Measurements from ENCODE around the gene F2R. TPM values are rescaled to one million over a fixed set of nuclear protein-coding genes. Genes with fewer than 3 reads are reported as not detected.
"Not testable (repeated sequence)": the region's sequence is repeated elsewhere in the genome, so short reads cannot be mapped to it uniquely, and the experiment has no call there.

Gene F2R
- total RNA-seq, 1 donor: 184 TPM

DNA sequence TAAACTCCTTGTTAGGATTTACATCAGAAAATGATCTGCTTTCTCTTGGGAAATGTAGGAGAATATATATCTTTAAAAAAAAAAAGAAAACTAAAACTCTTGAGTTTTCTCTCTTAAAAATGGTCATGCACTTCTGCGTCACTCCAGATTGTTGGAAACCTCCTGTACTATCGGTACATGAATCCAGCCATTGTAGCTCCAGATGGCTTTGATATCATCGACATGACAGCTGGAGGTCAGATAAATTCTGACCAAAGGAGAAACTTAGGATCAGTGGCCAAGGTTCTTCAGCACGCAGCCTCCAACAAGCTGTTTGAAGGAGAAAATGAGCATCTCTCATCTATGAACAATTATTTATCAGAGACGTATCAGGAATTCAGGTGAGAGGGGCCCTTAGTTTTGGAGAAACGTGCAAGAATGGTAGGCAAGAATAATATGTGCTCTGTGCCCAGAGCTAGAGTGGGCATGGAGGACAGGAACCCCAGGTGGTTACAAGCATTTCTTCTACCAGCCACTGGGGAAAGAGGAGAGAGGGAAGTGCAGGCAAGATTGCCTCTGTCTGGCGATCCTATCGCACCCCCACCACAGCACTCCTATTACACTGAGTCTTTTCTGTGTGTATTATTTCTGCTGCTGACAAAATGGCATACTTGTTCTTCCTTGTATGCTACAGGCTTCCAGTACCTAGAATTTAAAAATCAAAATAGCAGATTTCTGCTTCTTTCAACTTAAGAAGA, 41.4 kb upstream of the F2R start:
- no peak overlapping the region for H3K4me3 ChIP-seq (ENCODE audit: low read depth, low read length)
- TF ChIP-seq CTCF (IDR thresholded peaks at IDR 0.05; ENCODE audit: insufficient read depth, low read length): no peak
- no peak for DNase-seq (ENCODE audit: low read depth)

DNA sequence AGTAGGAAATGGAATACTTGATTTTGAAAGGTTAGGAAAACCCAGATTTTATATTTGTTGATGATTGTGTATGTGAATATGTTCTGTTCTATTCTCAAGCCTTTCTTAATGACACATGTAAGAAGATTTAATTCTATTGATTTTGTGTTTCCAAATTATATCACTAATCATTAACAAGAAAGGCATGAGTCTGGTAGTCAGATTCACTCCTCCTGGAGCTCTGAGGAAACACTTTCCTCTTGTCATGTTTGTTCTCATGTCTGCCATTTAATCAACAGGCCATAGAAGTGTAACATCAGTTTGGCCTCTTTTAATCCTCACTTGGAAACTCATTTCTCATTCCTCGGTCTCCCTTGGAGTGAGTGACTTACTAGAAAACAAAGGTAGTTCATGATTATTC, 40.6 kb upstream of the F2R start:
- DNase-seq (ENCODE audit: low read depth): no peak
- no peak for TF ChIP-seq CTCF (IDR thresholded peaks at IDR 0.05; ENCODE audit: insufficient read depth, low read length)
- H3K4me3 ChIP-seq (ENCODE audit: low read depth, low read length): no peak overlapping the region

GRCh38 chr5:76677849-76678472, 38.0 kb upstream of the F2R start:
- no peak for DNase-seq (ENCODE audit: low read depth)
- TF ChIP-seq CTCF (IDR thresholded peaks at IDR 0.05; ENCODE audit: insufficient read depth, low read length): no peak
- no peak overlapping the region for H3K4me3 ChIP-seq (ENCODE audit: low read depth, low read length)

DNA sequence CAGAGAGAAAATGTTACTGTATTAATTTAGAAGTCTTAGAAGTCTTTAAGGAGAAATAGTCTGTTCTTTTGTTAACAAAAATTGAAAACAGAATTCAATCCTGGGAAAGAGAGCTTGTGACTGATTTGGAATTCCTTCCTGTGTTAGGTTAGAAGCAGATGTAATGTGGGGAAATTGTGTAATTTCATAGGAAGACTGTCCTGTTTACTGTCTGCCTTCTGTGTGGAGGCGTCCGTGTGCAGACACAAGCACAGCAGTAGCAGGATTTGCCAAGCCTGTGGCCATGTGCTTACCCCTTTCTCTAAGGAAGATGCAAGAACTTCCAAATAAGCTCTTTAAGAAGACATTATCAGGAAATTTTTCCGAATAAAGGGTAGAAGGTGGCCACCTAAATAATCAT, 36.7 kb upstream of the F2R start:
- H3K4me3 ChIP-seq (ENCODE audit: low read depth, low read length): no peak overlapping the region
- TF ChIP-seq CTCF (IDR thresholded peaks at IDR 0.05; ENCODE audit: insufficient read depth, low read length): no peak
- DNase-seq (ENCODE audit: low read depth): peak; percentile 40

GRCh38 chr5:76680826-76681225, 35.1 kb upstream of the F2R start:
- not testable (repeated sequence) for H3K4me3 ChIP-seq (ENCODE audit: low read depth, low read length); DNase-seq (ENCODE audit: low read depth)

- no peak for DNase-seq (ENCODE audit: low read depth)
- no peak overlapping the region for H3K4me3 ChIP-seq (ENCODE audit: low read depth, low read length)
- TF ChIP-seq CTCF (IDR thresholded peaks at IDR 0.05; ENCODE audit: insufficient read depth, low read length): no peak
These were observed 34.6 kb upstream of the F2R start for GRCh38 chr5:76681287-76681686.

DNA sequence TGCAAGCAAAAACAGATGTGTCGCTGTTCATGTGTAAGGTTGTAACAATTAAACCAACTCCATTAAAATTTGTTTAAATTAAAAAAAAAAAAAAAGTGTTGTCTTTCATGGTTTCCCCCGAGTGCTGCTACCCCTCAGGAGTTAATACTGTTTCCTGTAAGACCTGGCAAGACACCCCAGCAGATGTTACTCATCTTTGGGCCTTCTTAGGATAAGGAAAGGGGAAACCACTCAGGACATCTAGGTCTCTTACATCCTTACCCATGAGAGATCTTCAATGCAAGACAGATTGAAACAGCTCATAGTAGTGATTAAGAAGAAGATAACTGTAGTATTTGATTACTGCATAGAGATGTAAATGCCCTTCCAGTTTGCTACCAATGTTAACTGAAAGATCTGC, 33.5 kb upstream of the F2R start:
- TF ChIP-seq CTCF (IDR thresholded peaks at IDR 0.05; ENCODE audit: insufficient read depth, low read length): no peak
- DNase-seq (ENCODE audit: low read depth): no peak
- no peak overlapping the region for H3K4me3 ChIP-seq (ENCODE audit: low read depth, low read length)
